Measurements from ENCODE around the gene HCRT.
"Not testable (repeated sequence)": the region's sequence is repeated elsewhere in the genome, so short reads cannot be mapped to it uniquely, and the experiment has no call there.

Gene HCRT

GRCh38 chr17:42189651-42189965 is 4.4 kb upstream of the HCRT start:
- Histone ChIP-seq H3K27me3 (ENCODE audit: control insufficient read depth in 5 of 5, insufficient read depth in 4 of 5, low read length in 5 of 5) (no peaks in the 10 kb centered on the region), H3K36me3 (ENCODE audit: control insufficient read depth in 5 of 5, insufficient read depth in 5 of 5, low read length in 5 of 5) (peaks cover 0 to 9% (median 0%) of the 10 kb centered on the region in 5 donors), H3K4me1 (ENCODE audit: control insufficient read depth in 5 of 5, insufficient read depth in 5 of 5, low read length in 5 of 5) (peaks cover 2 to 33% (median 24%) of the 10 kb centered on the region in 5 donors), H3K4me3 (ENCODE audit: low read depth in 1 of 5, low read length in 5 of 5) (no peak overlapping the region), H3K27ac (ENCODE audit: low read depth, low read length) (no peak overlapping the region), H3K9ac (ENCODE audit: low read length in 5 of 5) (no peak overlapping the region), H3K9me3 (ENCODE audit: control insufficient read depth in 5 of 5, low read length in 5 of 5) (no peaks in the 10 kb centered on the region)

GRCh38 chr17:42188749-42189650 is 3.7 kb upstream of the HCRT start:
- Histone ChIP-seq H3K9ac (ENCODE audit: low read length in 5 of 5) (no peak overlapping the region), H3K27me3 (ENCODE audit: control insufficient read depth in 5 of 5, insufficient read depth in 4 of 5, low read length in 5 of 5) (no peaks in the 10 kb centered on the region), H3K9me3 (ENCODE audit: control insufficient read depth in 5 of 5, low read length in 5 of 5) (no peaks in the 10 kb centered on the region), H3K27ac (ENCODE audit: low read depth, low read length) (no peak overlapping the region), H3K36me3 (ENCODE audit: control insufficient read depth in 5 of 5, insufficient read depth in 5 of 5, low read length in 5 of 5) (peaks cover 0 to 9% (median 0%) of the 10 kb centered on the region in 5 donors), H3K4me1 (ENCODE audit: control insufficient read depth in 5 of 5, insufficient read depth in 5 of 5, low read length in 5 of 5) (peaks cover 0 to 32% (median 25%) of the 10 kb centered on the region in 5 donors), H3K4me3 (ENCODE audit: low read depth in 1 of 5, low read length in 5 of 5) (no peak overlapping the region)

- Histone ChIP-seq H3K4me1 (ENCODE audit: control insufficient read depth in 5 of 5, insufficient read depth in 5 of 5, low read length in 5 of 5) (peaks cover 0 to 32% (median 21%) of the 10 kb centered on the region in 5 donors), H3K9ac (ENCODE audit: low read length in 5 of 5) (no peak overlapping the region), H3K9me3 (ENCODE audit: control insufficient read depth in 5 of 5, low read length in 5 of 5) (no peaks in the 10 kb centered on the region), H3K27ac (ENCODE audit: low read depth, low read length) (no peak overlapping the region), H3K4me3 (ENCODE audit: low read depth in 1 of 5, low read length in 5 of 5) (no peak overlapping the region), H3K27me3 (ENCODE audit: control insufficient read depth in 5 of 5, insufficient read depth in 4 of 5, low read length in 5 of 5) (no peaks in the 10 kb centered on the region), H3K36me3 (ENCODE audit: control insufficient read depth in 5 of 5, insufficient read depth in 5 of 5, low read length in 5 of 5) (peaks cover 0 to 9% (median 0%) of the 10 kb centered on the region in 5 donors)
Measured at GRCh38 chr17:42187833-42188232, 2.6 kb upstream of the HCRT start.

- H3K36me3 ChIP-seq (ENCODE audit: control insufficient read depth in 5 of 5, insufficient read depth in 5 of 5, low read length in 5 of 5); H3K4me3 ChIP-seq (ENCODE audit: low read depth in 1 of 5, low read length in 5 of 5); H3K9me3 ChIP-seq (ENCODE audit: control insufficient read depth in 5 of 5, low read length in 5 of 5); H3K9ac ChIP-seq (ENCODE audit: low read length in 5 of 5); H3K27ac ChIP-seq (ENCODE audit: low read depth, low read length); H3K27me3 ChIP-seq (ENCODE audit: control insufficient read depth in 5 of 5, insufficient read depth in 4 of 5, low read length in 5 of 5): not testable (repeated sequence)
- H3K4me1 ChIP-seq (ENCODE audit: control insufficient read depth in 5 of 5, insufficient read depth in 5 of 5, low read length in 5 of 5) = peaks cover 0 to 37% (median 26%) of the 10 kb centered on the region in 5 donors
Measured at GRCh38 chr17:42186191-42186590, 939 bp upstream of the HCRT start.

GRCh38 chr17:42185621-42185930 is 324 bp upstream of the HCRT start:
- H3K9ac ChIP-seq (ENCODE audit: low read length in 5 of 5) = no peak overlapping the region
- H3K4me1 ChIP-seq (ENCODE audit: control insufficient read depth in 5 of 5, insufficient read depth in 5 of 5, low read length in 5 of 5) = peaks cover 0 to 43% (median 32%) of the 10 kb centered on the region in 5 donors
- H3K27ac ChIP-seq (ENCODE audit: low read depth, low read length) = no peak overlapping the region
- no peaks in the 10 kb centered on the region for H3K9me3 ChIP-seq (ENCODE audit: control insufficient read depth in 5 of 5, low read length in 5 of 5)
- no peak overlapping the region for H3K4me3 ChIP-seq (ENCODE audit: low read depth in 1 of 5, low read length in 5 of 5)
- H3K36me3 ChIP-seq (ENCODE audit: control insufficient read depth in 5 of 5, insufficient read depth in 5 of 5, low read length in 5 of 5) = peaks cover 0 to 3% (median 0%) of the 10 kb centered on the region in 5 donors
- H3K27me3 ChIP-seq (ENCODE audit: control insufficient read depth in 5 of 5, insufficient read depth in 4 of 5, low read length in 5 of 5) = peaks cover 0 to 7% (median 3%) of the 10 kb centered on the region in 5 donors

- H3K9me3 ChIP-seq (ENCODE audit: control insufficient read depth in 5 of 5, low read length in 5 of 5) = no peaks in the 10 kb centered on the region
- peak overlapping the region in 4 of 5 donors; percentile 63 to 77 (median 74) for H3K9ac ChIP-seq (ENCODE audit: low read length in 5 of 5)
- peak overlapping the region; percentile 65 to 79 (median 70) for H3K4me3 ChIP-seq (ENCODE audit: low read depth in 1 of 5, low read length in 5 of 5)
- peaks cover 0 to 46% (median 37%) of the 10 kb centered on the region in 5 donors for H3K4me1 ChIP-seq (ENCODE audit: control insufficient read depth in 5 of 5, insufficient read depth in 5 of 5, low read length in 5 of 5)
- peaks cover 0 to 7% (median 4%) of the 10 kb centered on the region in 5 donors for H3K27me3 ChIP-seq (ENCODE audit: control insufficient read depth in 5 of 5, insufficient read depth in 4 of 5, low read length in 5 of 5)
- H3K27ac ChIP-seq (ENCODE audit: low read depth, low read length) = peak overlapping the region; percentile 62
- H3K36me3 ChIP-seq (ENCODE audit: control insufficient read depth in 5 of 5, insufficient read depth in 5 of 5, low read length in 5 of 5) = no peaks in the 10 kb centered on the region
Measured at GRCh38 chr17:42183741-42184711, 1.2 kb downstream of the HCRT start.

GRCh38 chr17:42182927-42183734 is 2.1 kb downstream of the HCRT start:
- peak overlapping the region; percentile 62 for H3K27ac ChIP-seq (ENCODE audit: low read depth, low read length)

GRCh38 chr17:42181851-42182207 is 3.4 kb downstream of the HCRT start:
- H3K9ac ChIP-seq (ENCODE audit: low read length in 5 of 5) = no peak overlapping the region
- H3K27me3 ChIP-seq (ENCODE audit: control insufficient read depth in 5 of 5, insufficient read depth in 4 of 5, low read length in 5 of 5) = peaks cover 0 to 7% (median 4%) of the 10 kb centered on the region in 5 donors
- H3K9me3 ChIP-seq (ENCODE audit: control insufficient read depth in 5 of 5, low read length in 5 of 5) = no peaks in the 10 kb centered on the region
- H3K36me3 ChIP-seq (ENCODE audit: control insufficient read depth in 5 of 5, insufficient read depth in 5 of 5, low read length in 5 of 5) = no peaks in the 10 kb centered on the region
- peaks cover 0 to 50% (median 37%) of the 10 kb centered on the region in 5 donors for H3K4me1 ChIP-seq (ENCODE audit: control insufficient read depth in 5 of 5, insufficient read depth in 5 of 5, low read length in 5 of 5)
- no peak overlapping the region for H3K27ac ChIP-seq (ENCODE audit: low read depth, low read length)
- H3K4me3 ChIP-seq (ENCODE audit: low read depth in 1 of 5, low read length in 5 of 5) = no peak overlapping the region

More at GRCh38 chr17:42182927-42183734, 2.1 kb downstream of the HCRT start:
- H3K9me3 ChIP-seq (ENCODE audit: control insufficient read depth in 5 of 5, low read length in 5 of 5) = no peaks in the 10 kb centered on the region
- H3K4me3 ChIP-seq (ENCODE audit: low read depth in 1 of 5, low read length in 5 of 5) = peak overlapping the region; percentile 65 to 79 (median 70)
- H3K9ac ChIP-seq (ENCODE audit: low read length in 5 of 5) = peak overlapping the region in 4 of 5 donors; percentile 63 to 77 (median 74)
- peaks cover 0 to 7% (median 4%) of the 10 kb centered on the region in 5 donors for H3K27me3 ChIP-seq (ENCODE audit: control insufficient read depth in 5 of 5, insufficient read depth in 4 of 5, low read length in 5 of 5)
- H3K36me3 ChIP-seq (ENCODE audit: control insufficient read depth in 5 of 5, insufficient read depth in 5 of 5, low read length in 5 of 5) = no peaks in the 10 kb centered on the region
- peaks cover 0 to 50% (median 37%) of the 10 kb centered on the region in 5 donors for H3K4me1 ChIP-seq (ENCODE audit: control insufficient read depth in 5 of 5, insufficient read depth in 5 of 5, low read length in 5 of 5)

Data from subcutaneous abdominal adipose tissue (tissue), 5 donors.